SJSA1 (cell line): ENCODE data around the gene STAM2. TPM values are rescaled to one million over a fixed set of nuclear protein-coding genes. Genes with fewer than 3 reads are reported as not detected.
A peak's percentile ranks its signal among the peaks of the same experiment; 100 is the strongest.
"Not testable (repeated sequence)": the region's sequence is repeated elsewhere in the genome, so short reads cannot be mapped to it uniquely, and the experiment has no call there.

Experiments used
- DNase-seq, 2 experiments: peaks; one replicate each; pipeline ENCODE4 v3.0.0-alpha.2; 2015 to 2020; ENCODE audit warnings: low spot score in 2 of 2, low read depth in 1 of 2
- H3K27ac ChIP-seq: fragments of 250-450 bp; sonication (Bioruptor Pico); 2 replicates; pipeline ENCODE4 v1.5.1; 2020; ENCODE audit warnings: mild to moderate bottlenecking, moderate library complexity
- H3K27me3 ChIP-seq: fragments of 250-450 bp; sonication (Bioruptor Pico); replicated peaks from 2 replicates; pipeline ENCODE4 v1.5.1; 2020; ENCODE audit warnings: mild to moderate bottlenecking, moderate library complexity
- H3K36me3 ChIP-seq: fragments of 250-450 bp; sonication (Bioruptor Pico); 2 replicates; pipeline ENCODE4 v1.5.1; 2020; ENCODE audit warnings: mild to moderate bottlenecking
- H3K4me1 ChIP-seq: fragments of 250-450 bp; sonication (Bioruptor Pico); replicated peaks from 2 replicates; pipeline ENCODE4 v1.6.1; 2021; ENCODE audit warnings: mild to moderate bottlenecking
- H3K4me3 ChIP-seq: fragments of 250-450 bp; sonication (Bioruptor Pico); 2 replicates; pipeline ENCODE4 v1.5.1; 2020; ENCODE audit warnings: mild to moderate bottlenecking
- H3K9me3 ChIP-seq: fragments of 250-450 bp; sonication (Bioruptor Pico); replicated peaks from 2 replicates; pipeline ENCODE4 v1.5.1; 2020; ENCODE audit warnings: mild to moderate bottlenecking
- total RNA-seq: library from RNA; depleted of rRNA; stranded (reverse); fragments of >200 nt; shearing (Covaris generic); gene quantifications from 2 replicates; pipeline ENCODE4 v1.2.3, GENCODE V29; 2014

The STAM2 gene
- total RNA-seq, 1 experiment from 2014 or later = 50.7 TPM

- Histone ChIP-seq H3K36me3 (0 out of 2 replicates have a peak, but pooled peaks cover 4% of the 10 kb centered on the region), H3K27me3 (no peaks in the 10 kb centered on the region), H3K9me3 (no peaks in the 10 kb centered on the region), H3K4me1 (no peaks in the 10 kb centered on the region), H3K27ac (no peak overlapping the region), H3K4me3 (no peak overlapping the region)
- DNase-seq = no peak
Observed at GRCh38 chr2:152115952-152116351, 59.6 kb downstream of the STAM2 start.

- DNase-seq = no peak
- Histone ChIP-seq H3K27me3 (no peaks in the 10 kb centered on the region), H3K27ac (no peak overlapping the region), H3K9me3 (no peaks in the 10 kb centered on the region), H3K4me3 (no peak overlapping the region), H3K4me1 (no peaks in the 10 kb centered on the region), H3K36me3 (no peaks in the 10 kb centered on the region)
Observed at GRCh38 chr2:152114366-152114765, 61.2 kb downstream of the STAM2 start.

DNA sequence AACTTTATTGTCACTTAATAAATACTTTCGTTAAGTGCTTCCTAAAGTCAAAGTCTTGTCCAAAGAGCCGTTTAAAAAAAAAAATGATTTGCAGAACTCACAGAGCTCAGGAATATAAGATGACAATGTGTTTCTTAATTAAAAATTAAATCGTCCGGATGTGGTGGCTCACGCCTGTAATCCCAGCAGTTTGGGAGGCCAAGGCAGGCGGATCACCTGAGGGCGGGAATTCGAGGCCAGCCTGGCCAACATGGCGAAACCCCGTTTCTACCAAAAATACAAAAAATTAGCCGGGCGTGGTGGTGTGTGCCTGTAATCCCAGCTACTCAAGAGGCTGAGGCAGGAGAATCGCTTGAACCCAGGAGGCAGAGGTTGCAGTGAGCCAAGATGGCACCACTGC is 68.4 kb downstream of the STAM2 start:
- H3K9me3 ChIP-seq, H3K4me1 ChIP-seq, DNase-seq, H3K4me3 ChIP-seq, H3K36me3 ChIP-seq, H3K27me3 ChIP-seq, H3K27ac ChIP-seq: not testable (repeated sequence)

GRCh38 chr2:152106464-152106863 is 69.1 kb downstream of the STAM2 start:
- Histone ChIP-seq H3K27ac (no peak overlapping the region), H3K4me1 (no peaks in the 10 kb centered on the region), H3K36me3 (no peaks in the 10 kb centered on the region), H3K4me3 (no peak overlapping the region), H3K9me3 (no peaks in the 10 kb centered on the region), H3K27me3 (0 out of 2 replicates have a peak, but pooled peaks cover 9% of the 10 kb centered on the region)
- no peak for DNase-seq

- no peak for DNase-seq
- Histone ChIP-seq H3K36me3 (no peaks in the 10 kb centered on the region), H3K9me3 (no peaks in the 10 kb centered on the region), H3K27ac (no peak overlapping the region), H3K4me3 (no peak overlapping the region), H3K4me1 (peaks cover 11% of the 10 kb centered on the region), H3K27me3 (peaks cover 33% of the 10 kb centered on the region)
Observed at GRCh38 chr2:152103271-152103670, 72.3 kb downstream of the STAM2 start.

GRCh38 chr2:152100961-152101360 is 74.6 kb downstream of the STAM2 start:
- no peaks in the 10 kb centered on the region for H3K36me3 ChIP-seq
- no peak for DNase-seq
- H3K4me1 ChIP-seq = peaks cover 21% of the 10 kb centered on the region

DNA sequence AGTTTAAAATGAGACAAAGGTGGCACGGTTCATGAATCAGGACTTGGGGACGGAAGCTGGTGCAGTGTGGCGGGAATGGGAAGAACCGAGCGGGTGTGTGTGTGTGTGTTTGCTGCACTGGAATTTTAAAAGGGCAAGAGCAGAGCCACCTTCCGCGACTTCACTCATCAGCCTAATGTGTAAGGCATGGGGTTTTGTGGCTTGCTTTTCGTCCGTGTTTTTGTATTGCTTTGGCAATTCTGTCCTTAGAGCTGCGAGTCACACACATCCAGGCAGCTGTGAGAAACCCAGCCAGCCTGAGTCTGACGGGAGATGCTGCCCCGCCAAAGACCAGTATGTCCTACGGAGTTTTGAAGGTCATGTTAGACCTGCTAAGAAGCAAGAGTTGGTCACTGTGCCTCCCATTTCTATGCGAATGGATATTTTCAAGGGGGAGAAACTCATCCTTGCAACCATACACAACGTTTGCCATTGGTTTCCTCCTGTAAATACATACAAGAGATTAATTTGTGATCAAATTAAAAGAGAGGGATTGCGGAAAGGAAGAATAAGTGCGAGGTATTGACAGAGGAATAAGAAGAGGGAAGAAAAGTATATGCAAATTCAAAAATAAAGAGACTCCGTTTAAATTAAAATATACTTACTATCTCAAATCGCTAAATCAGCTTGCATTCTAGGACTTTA is 76.1 kb downstream of the STAM2 start:
- H3K36me3 ChIP-seq = no peaks in the 10 kb centered on the region
- DNase-seq = peak in 1 of 2 experiments; percentile 20
- peaks cover 21% of the 10 kb centered on the region for H3K4me1 ChIP-seq
- no peak overlapping the region for H3K27ac ChIP-seq
- no peaks in the 10 kb centered on the region; the same call in 1 of the 2 replicates for H3K9me3 ChIP-seq
- no peak overlapping the region; the same call in 1 of the 2 replicates for H3K4me3 ChIP-seq
- H3K27me3 ChIP-seq = peaks cover 65% of the 10 kb centered on the region

More at GRCh38 chr2:152100961-152101360, 74.6 kb downstream of the STAM2 start:
- Histone ChIP-seq H3K4me3 (no peak overlapping the region), H3K27ac (no peak overlapping the region), H3K27me3 (peaks cover 54% of the 10 kb centered on the region), H3K9me3 (no peaks in the 10 kb centered on the region; the same call in 1 of the 2 replicates)

DNA sequence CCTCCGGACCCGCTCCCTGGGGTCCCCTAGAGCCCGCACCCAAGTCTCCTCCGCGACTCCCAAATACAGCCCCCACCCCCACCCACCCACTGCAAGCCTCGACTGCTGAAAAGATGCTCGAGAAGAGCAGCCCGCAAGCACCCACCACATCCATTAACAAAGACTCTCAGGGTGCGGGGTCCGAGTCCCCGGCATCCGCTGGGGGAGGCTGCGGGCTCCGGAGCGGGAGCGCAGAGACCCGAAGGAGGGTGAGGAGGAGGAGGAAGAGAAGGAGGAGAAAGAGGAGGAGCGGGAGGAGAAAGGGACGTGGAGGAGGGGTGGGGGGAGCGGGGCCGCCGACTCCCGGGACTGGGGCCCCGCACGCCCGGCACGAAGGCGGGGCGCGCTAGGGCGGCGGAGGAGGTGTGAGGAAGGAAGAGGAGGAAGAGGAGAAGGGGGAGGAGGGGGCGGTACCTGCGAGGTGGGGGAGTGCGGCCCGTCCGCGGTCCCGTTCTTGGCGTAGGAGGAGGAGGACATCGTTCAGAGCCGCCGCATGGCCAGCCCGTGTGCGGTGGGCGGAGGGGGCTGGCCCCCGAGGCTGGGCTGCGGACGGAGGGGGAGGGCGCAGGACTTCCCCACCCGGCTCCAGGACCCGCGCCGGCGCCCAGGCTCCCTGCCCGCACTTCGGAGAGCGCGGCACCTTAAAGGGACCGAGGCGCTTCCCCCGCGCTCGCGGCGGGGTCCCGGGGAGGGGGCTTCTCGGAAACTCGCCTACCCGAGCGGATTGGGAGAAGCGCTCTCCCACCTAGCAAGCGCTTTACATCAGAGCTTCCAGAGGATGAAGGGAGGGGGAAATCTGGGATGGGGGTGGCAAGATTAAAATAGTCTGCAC is 76.8 kb downstream of the STAM2 start, which contains the start of gene CACNB4:
CACNB4 (minus strand) TSS at position 549 of the 871 bp plus-strand sequence.
- peak within 1 kb of the TSS; percentile 19 for H3K4me3 ChIP-seq
- H3K36me3 ChIP-seq = no peaks in the 10 kb centered on the region
- no peak for DNase-seq
- H3K4me1 ChIP-seq = peaks cover 21% of the 10 kb centered on the region
- H3K27me3 ChIP-seq = peaks cover 65% of the 10 kb centered on the region
- no peaks in the 10 kb centered on the region; the same call in 1 of the 2 replicates for H3K9me3 ChIP-seq
- no peak within 1 kb of the TSS for H3K27ac ChIP-seq

DNA sequence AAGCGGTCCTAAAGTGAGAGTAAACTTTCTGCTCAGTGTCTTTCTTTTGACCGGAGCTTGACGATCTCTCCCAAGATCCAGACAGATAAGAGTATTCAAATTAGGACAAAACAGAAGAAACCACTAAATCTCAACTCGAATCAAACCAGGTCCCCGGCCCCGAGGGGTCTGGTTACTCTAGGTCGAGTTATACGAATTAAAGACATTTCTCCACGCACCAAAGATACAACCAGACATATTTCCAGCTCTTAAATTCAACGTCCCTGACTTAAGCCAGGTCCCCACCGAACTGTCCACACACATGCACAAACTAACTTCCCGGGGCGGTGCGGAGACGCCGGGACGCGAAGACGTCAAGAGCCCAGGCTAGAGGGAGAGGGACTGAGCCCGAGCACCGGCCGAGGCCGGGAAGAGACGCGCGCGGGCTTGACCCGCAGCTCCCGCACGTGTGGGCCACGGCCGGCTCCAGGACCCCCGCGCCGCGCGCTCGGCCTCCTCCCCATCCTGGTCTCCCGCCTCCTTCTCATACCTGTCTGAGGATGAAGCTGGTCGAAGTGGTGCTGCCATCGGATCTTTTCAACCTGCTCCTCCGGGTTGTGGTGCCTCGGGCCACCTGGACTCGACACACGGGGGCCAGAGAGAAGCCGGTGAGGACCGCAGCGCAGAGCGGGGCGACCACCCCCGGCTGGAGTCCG is 77.6 kb downstream of the STAM2 start:
- H3K27ac ChIP-seq = no peak overlapping the region
- H3K9me3 ChIP-seq = no peaks in the 10 kb centered on the region; the same call in 1 of the 2 replicates
- DNase-seq = peak in 1 of 2 experiments; percentile 26
- no peaks in the 10 kb centered on the region for H3K36me3 ChIP-seq
- peaks cover 21% of the 10 kb centered on the region for H3K4me1 ChIP-seq
- no peak overlapping the region for H3K4me3 ChIP-seq
- H3K27me3 ChIP-seq = peaks cover 63% of the 10 kb centered on the region

- Histone ChIP-seq H3K4me3 (no peak overlapping the region), H3K4me1 (peaks cover 21% of the 10 kb centered on the region), H3K27ac (no peak overlapping the region), H3K36me3 (no peaks in the 10 kb centered on the region), H3K9me3 (no peaks in the 10 kb centered on the region; the same call in 1 of the 2 replicates), H3K27me3 (peaks cover 63% of the 10 kb centered on the region)
- DNase-seq = peak in 1 of 2 experiments; percentile 11
Observed at GRCh38 chr2:152097290-152097800, 78.2 kb downstream of the STAM2 start.

- H3K9me3 ChIP-seq = no peaks in the 10 kb centered on the region; the same call in 1 of the 2 replicates
- H3K36me3 ChIP-seq = no peaks in the 10 kb centered on the region
- no peak overlapping the region for H3K27ac ChIP-seq
- DNase-seq = no peak
- no peak overlapping the region for H3K4me3 ChIP-seq
- H3K4me1 ChIP-seq = peaks cover 21% of the 10 kb centered on the region
- H3K27me3 ChIP-seq = peaks cover 53% of the 10 kb centered on the region
Observed at GRCh38 chr2:152095146-152095545, 80.4 kb downstream of the STAM2 start.

GRCh38 chr2:152094014-152094413 is 81.5 kb downstream of the STAM2 start:
- Histone ChIP-seq H3K9me3 (no peaks in the 10 kb centered on the region; the same call in 1 of the 2 replicates), H3K4me1 (peaks cover 15% of the 10 kb centered on the region), H3K27me3 (peaks cover 41% of the 10 kb centered on the region), H3K36me3 (no peaks in the 10 kb centered on the region), H3K27ac (no peak overlapping the region), H3K4me3 (no peak overlapping the region)
- DNase-seq = no peak

GRCh38 chr2:152093464-152093863 is 82.1 kb downstream of the STAM2 start:
- Histone ChIP-seq H3K36me3 (no peaks in the 10 kb centered on the region), H3K27ac (no peak overlapping the region), H3K4me3 (no peak overlapping the region), H3K9me3 (no peaks in the 10 kb centered on the region; the same call in 1 of the 2 replicates), H3K4me1 (peaks cover 10% of the 10 kb centered on the region), H3K27me3 (peaks cover 36% of the 10 kb centered on the region)
- DNase-seq = no peak
